PC-3 (cell line): ENCODE data around the gene UBL7. TPM values are rescaled to one million over a fixed set of nuclear protein-coding genes. Genes with fewer than 3 reads are reported as not detected.
"Not testable (repeated sequence)": the region's sequence is repeated elsewhere in the genome, so short reads cannot be mapped to it uniquely, and the experiment has no call there.

ENCODE experiments used
- ATAC-seq: fragments of 200-7000 bp; cut with Tn5 transposase; 2 replicates; pipeline ENCODE4 v1.9.1; 2020; ENCODE audit warnings: mild to moderate bottlenecking, moderate library complexity
- BruUV-seq: library from RNA; stranded (reverse); fragments of 400-500 nt; replicated peaks from 2 replicates; lab custom pipeline; 2021; lab: Mats Ljungman, UMichigan
- CTCF ChIA-PET: fragments of 300-600 bp; sonication (Branson Sonifier 250); formaldehyde crosslinking; loops from one replicate; lab custom pipeline; 2022; ENCODE audit warnings: antibody characterized with exemption; lab: Charles Lee
- POLR2A ChIA-PET: fragments of 300-600 bp; sonication (Branson Sonifier 250); formaldehyde crosslinking; loops from one replicate; lab custom pipeline; 2022; ENCODE audit warnings: antibody characterized with exemption; ENCODE audit not compliant: unreplicated experiment; lab: Charles Lee
- DNase-seq: peaks from one replicate; pipeline ENCODE4 v3.0.0-alpha.2; 2015
- H2AFZ ChIP-seq: fragments of 300-600 bp; sonication (generic); 2 replicates; pipeline ENCODE4 v1.6.0; 2016; ENCODE audit warnings: antibody characterized with exemption, low read length
- H3F3A ChIP-seq: fragments of 300-600 bp; sonication (generic); one replicate; pipeline ENCODE4 v1.6.0; 2017; ENCODE audit warnings: antibody characterized with exemption, low read length, control low read depth, mild to moderate bottlenecking; ENCODE audit not compliant: unreplicated experiment
- H3K27ac ChIP-seq: fragments of 300-600 bp; sonication (generic); 2 replicates; pipeline ENCODE4 v1.5.1; 2016; ENCODE audit warnings: mild to moderate bottlenecking, low read length
- H3K27me3 ChIP-seq: fragments of 300-600 bp; sonication (generic); 2 replicates; pipeline ENCODE4 v1.6.1; 2016; ENCODE audit warnings: low read length, mixed read lengths
- H3K36me3 ChIP-seq: fragments of 300-600 bp; sonication (generic); 2 replicates; pipeline ENCODE4 v1.6.1; 2016; ENCODE audit warnings: low read depth, mixed run types, low read length, mixed read lengths
- H3K4me1 ChIP-seq: fragments of 300-600 bp; sonication (generic); 2 replicates; pipeline ENCODE4 v1.5.1; 2016; ENCODE audit warnings: low read length; ENCODE audit not compliant: insufficient read depth
- H3K4me2 ChIP-seq: fragments of 300-600 bp; sonication (generic); 2 replicates; pipeline ENCODE4 v1.6.0; 2016; ENCODE audit warnings: low read length
- H3K4me3 ChIP-seq: fragments of 300-600 bp; sonication (generic); 2 replicates; pipeline ENCODE4 v1.5.1; 2016; ENCODE audit warnings: mild to moderate bottlenecking, low read length, mixed read lengths
- H3K79me2 ChIP-seq: fragments of 300-600 bp; sonication (generic); 2 replicates; pipeline ENCODE4 v1.6.1; 2017; ENCODE audit warnings: low read length, mixed read lengths
- H3K9ac ChIP-seq: fragments of 300-600 bp; sonication (generic); 2 replicates; pipeline ENCODE4 v1.6.0; 2016; ENCODE audit warnings: mild to moderate bottlenecking, low read length
- H3K9me2 ChIP-seq: fragments of 300-600 bp; sonication (generic); replicated peaks from 2 replicates; pipeline ENCODE4 v1.6.1; 2016; ENCODE audit warnings: mixed run types, low read length, mixed read lengths
- H3K9me3 ChIP-seq: fragments of 300-600 bp; sonication (generic); 2 replicates; pipeline ENCODE4 v1.6.1; 2016; ENCODE audit warnings: low read length, mixed read lengths
- H4K20me1 ChIP-seq: fragments of 300-600 bp; sonication (generic); 2 replicates; pipeline ENCODE4 v1.6.1; 2016; ENCODE audit warnings: low read length, mixed read lengths
- CTCF ChIP-seq: fragments of 300-600 bp; sonication (generic); conservative IDR thresholded peaks from 2 replicates; pipeline ENCODE4 v1.5.1; 2017; ENCODE audit warnings: antibody characterized with exemption, low read depth, mild to moderate bottlenecking, low read length
- EZH2 ChIP-seq: fragments of 300-600 bp; sonication (generic); IDR thresholded peaks from one replicate; pipeline ENCODE4 v1.6.1; 2017; ENCODE audit warnings: antibody characterized with exemption, mild to moderate bottlenecking, low read length; ENCODE audit not compliant: unreplicated experiment
- EZH2phosphoT487 ChIP-seq: fragments of 300-600 bp; sonication (generic); IDR thresholded peaks from 2 replicates; pipeline ENCODE4 v1.6.1; 2018; ENCODE audit warnings: mild to moderate bottlenecking, antibody characterized with exemption, low read length, borderline replicate concordance
- intact Hi-C: fragments of 100-400 bp; cut with micrococcal nuclease; formaldehyde crosslinking; loops from 2 replicates; pipeline ENCODE4 v1.9.0; 2023
- total RNA-seq: library from RNA; depleted of rRNA; stranded (reverse); fragments of >200 nt; gene quantifications from 2 replicates; pipeline ENCODE4 v1.2.3, GENCODE V29; 2014

The UBL7 gene
- total RNA-seq, 1 experiment from 2014 or later, result 57.1 TPM

GRCh38 chr15:74489518-74490338 is 28.8 kb upstream of the UBL7 start:
- Histone ChIP-seq H3K9ac (no peak overlapping the region), H3K9me3 (no peaks in the 10 kb centered on the region), H3K4me2 (no peak overlapping the region), H3K36me3 (no peaks in the 10 kb centered on the region), H3K27ac (no peak overlapping the region), H3K9me2 (no peaks in the 10 kb centered on the region), H3F3A (no peaks in the 10 kb centered on the region), H3K4me1 (0 out of 2 replicates have a peak, but pooled peaks cover 3% of the 10 kb centered on the region), H3K79me2 (no peaks in the 10 kb centered on the region), H3K27me3 (no peaks in the 10 kb centered on the region), H2AFZ (no peak overlapping the region), H4K20me1 (no peaks in the 10 kb centered on the region), H3K4me3 (no peak overlapping the region)
- no TSS peak for BruUV-seq
- DNase-seq, result peak; percentile 74
- no peak for TF ChIP-seq EZH2phosphoT487
- peak; percentile 73 for TF ChIP-seq CTCF
- no peak for TF ChIP-seq EZH2
- CTCF ChIA-PET, result interaction anchor here (0.5 to 0.6 kb wide), 2 partner anchors 25 to 51 kb away, joined by 3 read pairs; no protein-coding TSS in a partner anchor
- POLR2A ChIA-PET, result no interaction called here
- intact Hi-C loops, result no loop called here
- ATAC-seq, result peak; percentile 78

DNA sequence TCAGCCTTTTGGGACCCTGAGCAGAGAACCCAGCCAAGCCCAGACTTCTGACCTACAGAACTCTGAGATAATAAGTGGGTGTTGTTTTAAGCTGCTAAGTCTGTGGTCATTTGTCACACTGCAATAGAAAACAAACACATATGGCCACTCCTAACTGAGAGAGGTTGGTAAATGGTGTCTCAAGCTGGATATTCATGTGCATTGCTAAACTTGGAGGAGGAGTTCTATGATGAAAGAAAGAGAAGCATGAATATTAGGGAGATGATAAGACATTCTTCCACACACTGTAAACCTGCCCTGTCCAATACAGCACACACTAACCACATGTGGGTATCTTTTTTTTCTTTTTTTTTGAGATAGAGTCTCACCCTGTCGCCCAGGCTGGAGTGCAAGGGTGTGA is 27.8 kb upstream of the UBL7 start:
- no peak for TF ChIP-seq EZH2phosphoT487
- no peak for TF ChIP-seq CTCF
- no peak for TF ChIP-seq EZH2
- ChIA-PET POLR2A (no interaction called here), CTCF (no interaction called here)
- Histone ChIP-seq H2AFZ (no peak overlapping the region), H3K36me3 (no peaks in the 10 kb centered on the region), H3K27ac (no peak overlapping the region), H3K9ac (no peak overlapping the region), H3K79me2 (no peaks in the 10 kb centered on the region), H3K9me3 (no peaks in the 10 kb centered on the region), H3K4me2 (no peak overlapping the region), H4K20me1 (no peaks in the 10 kb centered on the region), H3F3A (no peaks in the 10 kb centered on the region), H3K4me3 (no peak overlapping the region), H3K9me2 (no peaks in the 10 kb centered on the region), H3K4me1 (0 out of 2 replicates have a peak, but pooled peaks cover 3% of the 10 kb centered on the region), H3K27me3 (no peaks in the 10 kb centered on the region)
- DNase-seq (no peak), ATAC-seq (no peak)
- BruUV-seq, result no TSS peak
- intact Hi-C loops, result no loop called here

GRCh38 chr15:74482661-74483060 is 21.7 kb upstream of the UBL7 start:
- DNase-seq, result peak; percentile 7
- intact Hi-C loops, result no loop called here
- POLR2A ChIA-PET, result no interaction called here
- CTCF ChIA-PET, result interaction anchor here (0.6 to 0.7 kb wide), 2 partner anchors 15 to 585 kb away, joined by 3 read pairs; no protein-coding TSS in a partner anchor
- no peak for TF ChIP-seq EZH2
- peak; percentile 39 for TF ChIP-seq CTCF
- TF ChIP-seq EZH2phosphoT487, result no peak
- BruUV-seq, result no TSS peak
- Histone ChIP-seq H3K4me3 (no peak overlapping the region), H2AFZ (no peak overlapping the region), H4K20me1 (no peaks in the 10 kb centered on the region), H3K36me3 (no peaks in the 10 kb centered on the region), H3F3A (no peaks in the 10 kb centered on the region), H3K27me3 (no peaks in the 10 kb centered on the region), H3K79me2 (no peaks in the 10 kb centered on the region), H3K9me3 (no peaks in the 10 kb centered on the region), H3K4me2 (no peak overlapping the region), H3K9me2 (no peaks in the 10 kb centered on the region), H3K9ac (no peak overlapping the region), H3K4me1 (no peaks in the 10 kb centered on the region), H3K27ac (no peak overlapping the region)
- ATAC-seq, result peak; percentile 58

DNA sequence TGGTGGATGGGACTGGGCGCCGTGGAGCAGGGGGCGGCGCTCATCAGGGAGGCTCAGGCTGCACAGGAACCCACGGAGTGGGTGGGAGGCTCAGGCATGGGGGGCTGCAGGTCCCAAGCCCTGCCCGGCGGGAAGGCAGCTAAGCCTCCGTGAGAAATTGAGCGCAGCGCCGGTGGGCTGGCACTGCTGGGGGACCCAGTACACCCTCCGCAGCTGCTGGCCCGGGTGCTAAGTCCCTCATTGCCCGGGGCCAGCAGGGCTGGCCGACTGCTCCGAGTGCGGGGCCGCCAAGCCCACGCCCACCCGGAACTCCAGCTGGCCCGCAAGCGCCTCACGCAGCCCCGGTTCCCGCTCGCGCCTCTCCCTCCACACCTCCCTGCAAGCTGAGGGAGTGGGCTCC is 19.4 kb upstream of the UBL7 start:
- H3K27me3 ChIP-seq, DNase-seq, H3K36me3 ChIP-seq, POLR2A ChIA-PET, intact Hi-C loops, H3K4me1 ChIP-seq, H3K9me3 ChIP-seq, H3K9ac ChIP-seq, H3F3A ChIP-seq, H3K4me3 ChIP-seq, H3K9me2 ChIP-seq, BruUV-seq, CTCF ChIA-PET, ATAC-seq, H3K79me2 ChIP-seq, H3K27ac ChIP-seq, H4K20me1 ChIP-seq, H2AFZ ChIP-seq, H3K4me2 ChIP-seq: not testable (repeated sequence)
